Vagina (tissue), 2 donors: ENCODE results near the gene SMC6. TPM values are rescaled to one million over a fixed set of nuclear protein-coding genes. Genes with fewer than 3 reads are reported as not detected.
A peak's percentile ranks its signal among the peaks of the same experiment; 100 is the strongest.

ENCODE experiments used
- DNase-seq, 2 donors: peaks; one replicate each; pipeline ENCODE4 v3.0.0-alpha.2; 2017; ENCODE audit errors: extremely low spot score in 2 of 2
- H3K27ac ChIP-seq: fragments of 200-600 bp; sonication (generic); one replicate; pipeline ENCODE4 v1.5.1; 2019
- H3K27me3 ChIP-seq: fragments of 200-600 bp; sonication (generic); one replicate; pipeline ENCODE4 v1.5.1; 2019
- H3K36me3 ChIP-seq, 2 donors: fragments of 200-600 bp; sonication (generic); one replicate each; pipeline ENCODE4 v1.5.1; 2017 to 2019
- H3K4me1 ChIP-seq: fragments of 200-600 bp; sonication (generic); one replicate; pipeline ENCODE4 v1.5.1; 2019
- H3K4me3 ChIP-seq, 2 donors: fragments of 200-600 bp; sonication (generic); 1 replicate in 1 of 2; 2 replicates in 1 of 2; pipeline ENCODE4 v1.5.1; 2016 to 2019
- H3K9me3 ChIP-seq: fragments of 200-600 bp; sonication (generic); one replicate; pipeline ENCODE4 v1.5.1; 2019
- CTCF ChIP-seq, 3 experiments: fragments of 450-650 bp in 2 of 3; fragments of 200-600 bp in 1 of 3; sonication (generic) in 1 of 3; IDR thresholded peaks; one replicate each; pipeline ENCODE4 v1.5.1; 2017 to 2019; ENCODE audit warnings: antibody characterized with exemption in 3 of 3, mild to moderate bottlenecking in 2 of 3, moderate library complexity in 2 of 3
- POLR2A ChIP-seq, 2 donors: fragments of 450-650 bp; IDR thresholded peaks; one replicate each; pipeline ENCODE4 v1.6.1; 2017; ENCODE audit warnings: antibody characterized with exemption in 2 of 2, mild to moderate bottlenecking in 2 of 2, moderate library complexity in 2 of 2
- POLR2AphosphoS5 ChIP-seq, 2 donors: sonication (generic); formaldehyde crosslinking; IDR thresholded peaks; one replicate each; pipeline ENCODE4 v1.9.0; 2017; ENCODE audit warnings: antibody characterized with exemption in 2 of 2, mild to moderate bottlenecking in 2 of 2, low read depth in 1 of 2; ENCODE audit not compliant: insufficient read depth in 1 of 2
- intact Hi-C: fragments of 100-400 bp; cut with DNase I; formaldehyde crosslinking; loops from one replicate; pipeline ENCODE4 v1.15.1; 2023
- total RNA-seq: library from RNA; depleted of rRNA; stranded (reverse); fragments of >200 nt; gene quantifications from one replicate; pipeline ENCODE4 v1.2.3, GENCODE V29; 2016

The SMC6 gene
- 33.6 TPM for total RNA-seq

- DNase-seq = peak; percentile 93 to 96
- Histone ChIP-seq H3K27ac (peak within 1 kb of the TSS; percentile 95), H3K9me3 (no peaks in the 10 kb centered on the region), H3K36me3 (no peaks in the 10 kb centered on the region), H3K4me1 (peaks cover 25% of the 10 kb centered on the region), H3K27me3 (no peaks in the 10 kb centered on the region), H3K4me3 (peak within 1 kb of the TSS; percentile 75 to 96)
- intact Hi-C loops = loop anchor here (10.0 kb wide), 1 partner anchor 1089 kb away; the partner anchor contains the start of gene CYRIA
- peak in 1 of 3 experiments; percentile 8 for TF ChIP-seq CTCF (IDR thresholded peaks at IDR 0.05)
- TF ChIP-seq POLR2AphosphoS5 (IDR thresholded peaks at IDR 0.05; ENCODE audit: insufficient read depth in 1 of 2, low read depth in 1 of 2) = peak; percentile 68 to 72
- no peak for TF ChIP-seq POLR2A (IDR thresholded peaks at IDR 0.05)
Measured at GRCh38 chr2:17753803-17754663, at the start of gene SMC6, which contains the start of gene GEN1. Gene SMC6, minus strand, starts transcription at chr2:17753810. Its CDS starts 7,864 bp downstream, at chr2:17745946. Gene GEN1, plus strand, starts transcription at chr2:17754138. Its CDS starts 5,806 bp downstream, at chr2:17759944.

- no peak overlapping the region for H3K27ac ChIP-seq
- DNase-seq = no peak
- H3K36me3 ChIP-seq = no peaks in the 10 kb centered on the region
- H3K9me3 ChIP-seq = no peaks in the 10 kb centered on the region
- H3K4me1 ChIP-seq = no peaks in the 10 kb centered on the region
- H3K4me3 ChIP-seq = no peak overlapping the region
- no peaks in the 10 kb centered on the region for H3K27me3 ChIP-seq
- intact Hi-C loops = no loop called here
- TF ChIP-seq POLR2A (IDR thresholded peaks at IDR 0.05) = no peak
Measured at GRCh38 chr2:17800693-17801458, 47.3 kb upstream of the SMC6 start.

DNA sequence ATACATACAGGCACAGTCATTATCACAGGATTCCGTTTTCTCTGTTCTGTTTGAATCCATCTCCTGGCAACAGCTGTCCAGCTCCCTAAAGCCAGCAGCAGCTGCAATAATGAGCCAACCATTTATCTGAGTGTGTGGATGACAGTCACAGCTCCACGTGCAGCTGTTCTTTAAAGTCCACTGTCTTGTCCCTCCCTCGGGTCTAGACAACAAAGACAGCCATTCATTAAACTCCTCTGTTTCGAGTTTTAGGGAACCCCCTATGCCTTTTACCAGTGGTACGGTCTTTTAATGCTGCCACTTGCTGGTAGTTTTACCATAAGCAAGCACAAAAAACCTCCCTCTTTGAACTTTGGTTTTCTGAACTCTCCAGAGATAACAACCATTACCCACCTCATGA, 46.6 kb upstream of the SMC6 start:
- Histone ChIP-seq H3K27ac (no peak overlapping the region), H3K27me3 (no peaks in the 10 kb centered on the region), H3K4me3 (no peak overlapping the region), H3K4me1 (no peaks in the 10 kb centered on the region), H3K9me3 (no peaks in the 10 kb centered on the region), H3K36me3 (no peaks in the 10 kb centered on the region)
- intact Hi-C loops = no loop called here
- DNase-seq = no peak
- TF ChIP-seq POLR2A (IDR thresholded peaks at IDR 0.05) (no peak), POLR2AphosphoS5 (IDR thresholded peaks at IDR 0.05; ENCODE audit: insufficient read depth in 1 of 2, low read depth in 1 of 2) (no peak), CTCF (IDR thresholded peaks at IDR 0.05) (no peak)

DNA sequence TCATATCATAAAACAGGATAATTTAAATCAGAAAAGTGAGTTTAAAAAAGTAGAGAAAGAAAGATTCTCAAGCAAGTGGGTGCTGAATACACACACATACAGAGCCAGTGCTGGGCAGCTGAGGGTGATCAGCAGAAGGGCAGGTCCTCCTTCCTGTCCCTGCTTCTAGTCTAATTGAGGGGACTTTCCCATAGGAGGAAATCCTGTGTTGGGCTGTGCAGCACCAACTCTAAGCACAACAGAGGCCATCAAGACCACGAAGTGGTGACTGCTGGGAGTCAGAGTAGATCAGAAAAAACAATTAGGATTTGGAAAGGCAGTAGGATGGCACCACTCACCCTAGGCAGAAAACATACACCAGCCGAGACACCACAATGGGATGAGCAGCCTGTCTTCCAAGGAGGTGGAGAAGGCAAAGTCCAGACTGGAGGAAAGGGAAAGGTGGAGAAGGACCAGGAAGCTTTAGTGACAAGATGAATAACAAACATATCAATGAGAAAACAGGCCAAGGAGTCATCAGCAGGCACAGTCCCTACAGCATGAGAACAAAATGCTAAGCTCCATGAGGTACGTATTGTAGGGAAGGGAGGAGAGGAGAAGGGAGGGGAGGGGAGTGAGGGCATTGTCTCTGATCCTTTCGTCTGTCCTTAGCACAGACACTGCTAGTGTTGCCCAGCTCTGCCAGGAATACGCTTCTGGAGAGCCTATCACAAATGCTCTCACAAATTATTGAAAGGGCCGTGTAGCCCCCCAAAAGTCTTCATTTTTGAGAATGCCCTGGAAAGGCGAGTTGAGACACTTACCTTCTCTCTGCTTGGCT, 45.9 kb upstream of the SMC6 start:
- no peak for DNase-seq
- Histone ChIP-seq H3K27ac (no peak overlapping the region), H3K4me3 (no peak overlapping the region), H3K4me1 (peaks cover 7% of the 10 kb centered on the region), H3K27me3 (no peaks in the 10 kb centered on the region), H3K9me3 (no peaks in the 10 kb centered on the region), H3K36me3 (no peaks in the 10 kb centered on the region)
- TF ChIP-seq POLR2AphosphoS5 (IDR thresholded peaks at IDR 0.05; ENCODE audit: insufficient read depth in 1 of 2, low read depth in 1 of 2) = no peak
- TF ChIP-seq POLR2A (IDR thresholded peaks at IDR 0.05) = no peak
- TF ChIP-seq CTCF (IDR thresholded peaks at IDR 0.05) = no peak
- intact Hi-C loops = no loop called here

DNA sequence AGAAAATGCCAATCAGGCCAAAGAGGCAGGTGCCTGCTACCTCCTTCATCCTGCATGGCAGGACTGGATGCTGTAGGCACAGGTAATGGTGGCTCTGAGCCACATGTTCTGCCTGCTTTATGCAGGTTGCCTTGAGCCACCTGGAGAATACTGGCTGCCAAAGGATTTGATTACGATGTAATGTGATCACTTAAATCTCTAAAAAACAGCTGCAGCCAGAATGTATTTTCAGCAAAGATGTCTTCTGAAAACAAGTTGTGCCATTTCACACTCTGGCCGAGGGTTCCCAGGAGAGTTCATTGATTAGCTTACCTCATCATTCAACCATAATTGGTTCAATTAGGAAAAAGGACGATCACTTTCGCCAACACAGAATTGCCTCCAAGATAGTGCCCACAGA, 44.7 kb upstream of the SMC6 start:
- H3K36me3 ChIP-seq = no peaks in the 10 kb centered on the region
- no peak overlapping the region for H3K27ac ChIP-seq
- no peak overlapping the region for H3K4me3 ChIP-seq
- no peak for TF ChIP-seq CTCF (IDR thresholded peaks at IDR 0.05)
- TF ChIP-seq POLR2A (IDR thresholded peaks at IDR 0.05) = no peak
- TF ChIP-seq POLR2AphosphoS5 (IDR thresholded peaks at IDR 0.05; ENCODE audit: insufficient read depth in 1 of 2, low read depth in 1 of 2) = no peak
- peaks cover 19% of the 10 kb centered on the region for H3K4me1 ChIP-seq
- intact Hi-C loops = no loop called here
- H3K27me3 ChIP-seq = no peaks in the 10 kb centered on the region
- no peaks in the 10 kb centered on the region for H3K9me3 ChIP-seq
- DNase-seq = no peak
